H1 (cell line): ENCODE results near the gene LY6G5C. TPM values are rescaled to one million over a fixed set of nuclear protein-coding genes. Genes with fewer than 3 reads are reported as not detected.

Experiments used
- RBBP5 ChIP-seq: IDR thresholded peaks from 2 replicates; pipeline ENCODE4 v1.7.1; 2012; ENCODE audit warnings: low read depth, mild to moderate bottlenecking, inconsistent platforms, low read length, moderate library complexity, borderline replicate concordance
- polyA plus RNA-seq, 7 experiments: library from polyadenylated mRNA; depleted of rRNA in 3 of 7; stranded (reverse) in 5 of 7; unstranded in 2 of 7; fragments of >200 nt in 5 of 7; fragments of 200-250 nt in 2 of 7; gene quantifications; 1 replicate in 5 of 7; 2 replicates in 1 of 7; 4 replicates in 1 of 7; pipeline versions ENCODE4 v1.2.1 to v1.2.3, GENCODE V29; 2011 to 2013; ENCODE audit warnings: missing spikeins in 2 of 7, mixed read lengths in 2 of 7
- total RNA-seq: library from RNA; stranded (reverse); fragmentation: NEBNext Ultra II Directional; extraction: Animal tissue kit (Norgen Biotek cat#: 25700); gene quantifications from 2 replicates; pipeline ENCODE4 v1.2.1, GENCODE V29; 2021

Gene LY6G5C
- total and polyA plus RNA-seq, 2 of the 8 experiments (the other 6 are each of a cell fraction or from before 2014, with no cell fraction given) = 1.1 to 1.8 TPM

DNA sequence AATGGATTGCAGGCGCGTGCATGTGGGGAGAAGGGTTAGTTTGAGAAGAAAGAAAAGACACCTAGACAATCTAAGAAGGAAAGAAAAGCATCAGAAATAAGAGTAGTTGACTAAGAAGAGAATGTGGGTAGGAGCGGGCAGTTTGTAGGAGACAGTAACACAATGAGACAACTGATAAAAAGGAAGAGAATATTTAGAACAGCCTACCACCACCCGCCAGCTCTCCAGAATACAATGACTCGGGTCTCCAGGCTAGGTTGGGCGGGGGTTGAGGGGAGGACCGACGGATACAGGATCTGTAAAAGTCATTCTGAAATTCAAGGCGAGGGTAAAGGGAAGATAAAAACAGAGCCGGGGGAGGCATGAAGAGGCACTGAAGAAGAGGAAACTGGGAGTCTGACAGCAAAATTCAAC is 21.5 kb upstream of the LY6G5C start (continued):
- TF ChIP-seq RBBP5 = no peak
